Measurements from ENCODE around the gene GPAT3.

DNA sequence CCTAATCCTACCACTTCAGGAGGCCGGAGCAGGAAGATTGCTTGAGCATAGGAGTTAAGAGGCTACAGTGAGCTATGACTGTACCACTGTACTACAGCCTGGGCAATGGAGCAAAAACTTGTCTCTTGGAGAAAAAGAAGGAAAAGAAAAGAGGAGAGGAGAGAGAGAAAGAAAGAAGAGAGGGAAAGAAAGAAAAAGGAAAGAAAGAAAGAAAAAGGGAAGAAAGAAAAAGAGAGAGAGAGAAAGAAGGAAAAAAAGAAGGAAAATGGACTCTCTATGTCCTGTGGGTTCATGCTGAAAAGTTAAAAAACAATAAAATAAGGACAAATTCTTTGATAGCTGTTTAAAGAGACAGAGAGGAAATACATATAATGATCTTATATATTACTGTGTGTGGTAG is 37.7 kb upstream of the GPAT3 start:
- TF ChIP-seq CTCF (conservative IDR thresholded peaks at IDR 0.05) (no peak), ZFX (IDR thresholded peaks at IDR 0.05) (no peak)

Data from C4-2B (cell line).